Measurements from ENCODE around the gene QKI. TPM values are rescaled to one million over a fixed set of nuclear protein-coding genes. Genes with fewer than 3 reads are reported as not detected.

Gene QKI
- total RNA-seq, 4 donors from 2014 or later, result 126 to 199 (median 142) TPM

DNA sequence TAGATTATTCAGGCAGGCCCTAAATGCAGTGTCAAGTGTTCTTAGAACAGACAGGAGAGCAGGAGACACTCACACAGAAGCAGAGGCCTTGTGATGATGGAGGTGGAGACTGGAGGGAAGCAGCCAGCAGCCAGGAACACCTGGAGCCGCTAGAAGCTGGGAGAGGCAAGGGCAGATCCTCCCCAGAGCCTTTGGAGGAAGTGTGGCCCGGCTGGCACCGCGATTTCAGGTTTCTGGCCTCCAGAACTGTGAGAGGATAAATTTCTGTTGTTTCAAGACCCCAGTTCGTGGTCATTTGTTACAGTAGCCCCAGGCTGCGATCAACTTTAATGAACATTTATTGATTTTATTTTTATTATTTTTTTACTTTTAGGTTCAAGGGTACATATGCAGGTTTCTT lies 203.0 kb downstream of the QKI start:
- peak in 1 of 2 donors; percentile 29 for DNase-seq (ENCODE audit: low spot score in 2 of 2)
- TF ChIP-seq, protein P1, sequence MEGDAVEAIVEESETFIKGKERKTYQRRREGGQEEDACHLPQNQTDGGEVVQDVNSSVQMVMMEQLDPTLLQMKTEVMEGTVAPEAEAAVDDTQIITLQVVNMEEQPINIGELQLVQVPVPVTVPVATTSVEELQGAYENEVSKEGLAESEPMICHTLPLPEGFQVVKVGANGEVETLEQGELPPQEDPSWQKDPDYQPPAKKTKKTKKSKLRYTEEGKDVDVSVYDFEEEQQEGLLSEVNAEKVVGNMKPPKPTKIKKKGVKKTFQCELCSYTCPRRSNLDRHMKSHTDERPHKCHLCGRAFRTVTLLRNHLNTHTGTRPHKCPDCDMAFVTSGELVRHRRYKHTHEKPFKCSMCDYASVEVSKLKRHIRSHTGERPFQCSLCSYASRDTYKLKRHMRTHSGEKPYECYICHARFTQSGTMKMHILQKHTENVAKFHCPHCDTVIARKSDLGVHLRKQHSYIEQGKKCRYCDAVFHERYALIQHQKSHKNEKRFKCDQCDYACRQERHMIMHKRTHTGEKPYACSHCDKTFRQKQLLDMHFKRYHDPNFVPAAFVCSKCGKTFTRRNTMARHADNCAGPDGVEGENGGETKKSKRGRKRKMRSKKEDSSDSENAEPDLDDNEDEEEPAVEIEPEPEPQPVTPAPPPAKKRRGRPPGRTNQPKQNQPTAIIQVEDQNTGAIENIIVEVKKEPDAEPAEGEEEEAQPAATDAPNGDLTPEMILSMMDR (IDR thresholded peaks at IDR 0.05), result no peak
- TF ChIP-seq POLR2A (IDR thresholded peaks at IDR 0.05), result no peak
- WGBS, 2 donors, result 96 to 98% methylated on average over 6 of the region's 6 CpGs
- H3K4me3 ChIP-seq (ENCODE audit: low read depth, poor library complexity, severe bottlenecking), result no peak overlapping the region
- intact Hi-C loops (cut with DNase I; ENCODE audit: low total_unique reads), result no loop called here

DNA sequence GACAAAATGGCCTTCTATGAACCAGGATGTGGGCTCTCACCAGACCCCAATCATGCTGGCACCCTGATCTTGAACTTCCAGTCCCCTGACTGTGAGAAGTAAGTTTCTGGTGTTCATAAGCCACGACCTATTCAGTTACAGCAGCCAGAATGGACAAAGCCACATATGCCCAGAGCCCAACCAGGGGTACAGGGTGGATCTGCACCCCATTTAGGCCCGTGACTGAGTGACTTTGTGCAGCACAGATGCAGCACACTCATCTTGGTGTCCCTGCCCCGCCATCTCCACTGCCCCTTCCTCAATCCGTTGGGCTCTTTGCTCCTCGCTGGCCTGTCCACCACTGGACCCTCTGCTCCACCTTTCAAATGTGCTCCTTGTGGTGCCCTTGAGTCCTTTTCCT lies 205.6 kb downstream of the QKI start:
- H3K4me3 ChIP-seq (ENCODE audit: low read depth, poor library complexity, severe bottlenecking), result no peak overlapping the region
- TF ChIP-seq, protein P1 (IDR thresholded peaks at IDR 0.05), result no peak
- TF ChIP-seq POLR2A (IDR thresholded peaks at IDR 0.05), result no peak
- DNase-seq (ENCODE audit: low spot score in 2 of 2), result no peak
- 96 to 97% methylated on average over 5 of the region's 5 CpGs for WGBS, 2 donors
- intact Hi-C loops (cut with DNase I; ENCODE audit: low total_unique reads), result no loop called here

DNA sequence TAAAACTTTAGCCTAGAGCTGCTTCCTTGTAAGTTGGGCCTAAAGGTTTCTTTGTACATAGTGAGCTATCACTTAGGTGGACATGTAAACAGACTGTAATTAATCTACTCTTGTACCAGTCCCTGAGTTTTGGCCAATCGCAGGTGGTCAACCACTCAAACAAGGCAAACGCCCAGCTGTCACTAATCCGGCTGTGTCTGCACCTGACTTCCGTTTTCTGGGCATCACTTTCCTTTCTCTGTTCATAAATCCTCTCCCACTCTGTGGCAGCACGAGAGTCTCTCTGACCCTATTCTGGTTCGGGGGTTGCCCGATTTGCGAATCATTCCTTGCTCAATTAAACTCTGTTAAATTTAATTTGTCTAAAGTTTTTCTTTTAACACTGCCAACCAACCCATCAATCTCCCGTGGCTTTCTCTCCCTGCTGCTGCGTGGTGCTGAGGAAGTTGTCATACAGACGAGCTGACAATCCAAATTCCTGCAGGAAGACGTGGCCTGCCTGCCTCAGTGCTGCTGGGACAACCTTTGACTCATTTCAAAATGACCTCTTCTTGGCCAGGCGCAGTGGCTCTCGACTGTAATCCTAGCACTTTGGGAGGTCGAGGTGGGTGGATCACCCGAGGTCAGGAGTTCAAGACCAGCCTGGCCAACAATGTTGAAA lies 206.3 kb downstream of the QKI start:
- peak in 1 of 2 donors; percentile 56 for DNase-seq (ENCODE audit: low spot score in 2 of 2)
- H3K4me3 ChIP-seq (ENCODE audit: low read depth, poor library complexity, severe bottlenecking), result no peak overlapping the region
- TF ChIP-seq, protein P1 (IDR thresholded peaks at IDR 0.05), result no peak
- no peak for TF ChIP-seq POLR2A (IDR thresholded peaks at IDR 0.05)
- 89 to 90% methylated on average over 16 of the region's 16 CpGs for WGBS, 2 donors
- intact Hi-C loops (cut with DNase I; ENCODE audit: low total_unique reads), result no loop called here

DNA sequence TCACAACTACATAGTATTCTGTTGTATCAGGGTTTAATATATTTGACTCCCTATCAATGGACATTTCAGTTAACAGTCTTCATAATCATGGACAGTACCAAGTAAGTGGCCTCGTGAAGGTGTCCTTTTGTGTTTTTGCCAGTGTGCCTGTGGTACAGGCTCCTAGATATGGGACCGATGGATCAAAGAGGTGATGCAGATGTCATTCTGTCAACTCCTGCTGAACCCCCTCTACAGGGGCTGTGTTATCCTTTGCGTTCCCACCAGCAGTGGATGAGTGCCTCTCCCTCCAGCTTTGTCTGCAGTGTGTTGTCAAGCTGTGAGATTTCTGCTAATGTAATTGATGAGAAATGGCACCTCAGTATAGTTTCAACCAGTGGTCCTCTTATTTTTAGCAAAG lies 210.7 kb downstream of the QKI start:
- H3K4me3 ChIP-seq (ENCODE audit: low read depth, poor library complexity, severe bottlenecking), result no peak overlapping the region
- TF ChIP-seq, protein P1 (IDR thresholded peaks at IDR 0.05), result no peak
- TF ChIP-seq POLR2A (IDR thresholded peaks at IDR 0.05), result no peak
- WGBS, 2 donors, result 95 to 97% methylated on average over 3 of the region's 3 CpGs

DNA sequence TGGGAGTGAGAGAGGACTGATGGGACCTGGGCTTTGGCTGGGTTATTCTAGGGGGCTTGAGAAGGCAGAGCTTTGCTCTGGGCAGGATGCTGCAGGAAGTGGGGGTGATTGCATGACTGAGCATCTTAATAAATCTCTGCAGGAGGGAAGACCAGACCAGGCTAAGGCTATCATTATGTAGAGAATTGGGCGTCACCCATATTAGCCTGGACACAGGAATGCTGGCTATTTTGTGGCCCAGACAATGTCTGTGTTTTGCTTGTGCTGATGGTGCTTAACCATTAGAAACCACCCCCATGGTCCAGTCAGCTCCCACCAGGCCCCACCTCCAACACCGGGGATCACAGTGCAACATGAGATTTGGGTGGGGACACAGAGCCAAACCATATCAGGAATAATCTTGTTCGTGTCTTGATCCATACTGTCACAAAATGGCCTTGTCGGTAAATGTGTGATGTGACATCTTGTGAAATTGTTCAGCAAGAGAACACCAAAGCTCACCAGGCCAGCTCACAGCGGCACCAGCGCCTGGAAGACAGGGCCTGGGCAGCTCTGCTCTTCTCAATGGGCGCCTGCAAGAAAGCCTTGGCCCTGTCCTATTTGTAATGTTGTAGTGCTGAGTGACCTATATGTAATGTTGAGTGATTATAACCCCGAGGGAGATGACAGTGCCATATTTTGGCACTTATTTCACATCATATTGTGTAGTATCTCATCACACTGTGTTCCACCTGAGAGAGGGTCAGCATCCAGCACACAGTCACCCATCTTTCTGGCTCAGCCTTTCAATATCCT lies 211.8 kb downstream of the QKI start:
- TF ChIP-seq POLR2A (IDR thresholded peaks at IDR 0.05), result no peak
- TF ChIP-seq, protein P1 (IDR thresholded peaks at IDR 0.05), result no peak
- WGBS, 2 donors, result 91 to 93% methylated on average over 8 of the region's 8 CpGs
- intact Hi-C loops (cut with DNase I; ENCODE audit: low total_unique reads), result no loop called here
- DNase-seq (ENCODE audit: low spot score in 2 of 2), result no peak
- H3K4me3 ChIP-seq (ENCODE audit: low read depth, poor library complexity, severe bottlenecking), result no peak overlapping the region

More for the DNA sequence above, 210.7 kb downstream of the QKI start:
- DNase-seq (ENCODE audit: low spot score in 2 of 2), result no peak
- intact Hi-C loops (cut with DNase I; ENCODE audit: low total_unique reads), result no loop called here

Measured in lower leg skin (tissue), 4 donors.